Hematopoietic multipotent progenitor cell treated with erythropoietin and hydrocortisone succinate and interleukin-3 and kit ligand, for 6 days (in vitro differentiated cells): ENCODE data around the gene MRPL1.

Experiments used
- DNase-seq: peaks from one replicate; pipeline ENCODE4 v3.0.0-alpha.2; 2015

Gene MRPL1

GRCh38 chr4:77862478-77863216 is at the start of gene MRPL1:
TSS of gene MRPL1 (plus strand) at chr4:77862830. CDS start at chr4:77862849, 19 bp downstream.
- DNase-seq: peak; percentile 99

DNA sequence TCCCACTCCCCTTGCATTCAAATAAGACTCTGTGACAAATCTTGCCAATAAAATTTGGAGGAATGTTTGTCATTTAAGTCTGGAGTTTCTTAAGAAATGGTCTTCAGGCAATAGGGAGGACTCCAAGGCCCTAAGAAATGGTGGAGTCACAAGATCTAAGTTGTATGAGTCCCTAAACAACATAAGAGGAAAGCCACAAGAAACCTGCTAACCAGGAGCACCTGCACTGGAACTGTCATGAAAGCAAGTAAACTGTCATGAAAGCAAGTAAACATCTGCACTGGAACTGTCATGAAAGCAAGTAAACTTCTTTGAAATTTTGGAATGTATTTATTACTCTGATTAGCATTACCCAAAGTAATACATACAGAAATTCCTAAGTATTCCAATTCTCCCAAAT is 47.0 kb upstream of the MRPL1 start:
- DNase-seq: no peak

- no peak for DNase-seq
These were observed 46.1 kb upstream of the MRPL1 start for GRCh38 chr4:77816546-77816945.

- DNase-seq: peak; percentile 30
These were observed 45.1 kb upstream of the MRPL1 start for GRCh38 chr4:77817304-77818072.

DNA sequence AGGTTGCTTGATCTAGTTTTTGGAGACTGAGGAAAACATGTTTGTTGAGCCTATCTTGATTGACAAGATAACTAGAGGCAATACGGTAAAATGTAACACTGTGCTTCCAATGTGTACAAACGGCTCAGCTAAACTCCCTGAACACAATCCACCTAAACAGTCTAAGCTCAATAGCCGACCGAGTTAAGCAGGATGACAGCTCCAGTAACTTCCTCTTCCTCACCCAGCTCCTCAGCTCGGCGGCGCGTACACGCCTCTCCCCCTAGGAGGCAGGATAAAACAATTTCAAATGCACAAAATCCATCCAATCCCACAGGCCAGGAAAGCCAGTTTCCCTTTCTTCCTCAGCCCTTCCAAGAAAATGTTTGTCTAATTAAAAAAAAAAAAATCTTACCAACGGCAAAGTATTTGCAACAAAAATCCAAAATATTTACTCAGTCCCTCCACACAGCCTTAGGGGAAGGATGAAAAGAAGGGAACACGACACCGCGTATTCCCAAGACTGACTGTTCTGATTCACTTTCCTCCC is 44.5 kb upstream of the MRPL1 start:
- DNase-seq: peak; percentile 87

DNA sequence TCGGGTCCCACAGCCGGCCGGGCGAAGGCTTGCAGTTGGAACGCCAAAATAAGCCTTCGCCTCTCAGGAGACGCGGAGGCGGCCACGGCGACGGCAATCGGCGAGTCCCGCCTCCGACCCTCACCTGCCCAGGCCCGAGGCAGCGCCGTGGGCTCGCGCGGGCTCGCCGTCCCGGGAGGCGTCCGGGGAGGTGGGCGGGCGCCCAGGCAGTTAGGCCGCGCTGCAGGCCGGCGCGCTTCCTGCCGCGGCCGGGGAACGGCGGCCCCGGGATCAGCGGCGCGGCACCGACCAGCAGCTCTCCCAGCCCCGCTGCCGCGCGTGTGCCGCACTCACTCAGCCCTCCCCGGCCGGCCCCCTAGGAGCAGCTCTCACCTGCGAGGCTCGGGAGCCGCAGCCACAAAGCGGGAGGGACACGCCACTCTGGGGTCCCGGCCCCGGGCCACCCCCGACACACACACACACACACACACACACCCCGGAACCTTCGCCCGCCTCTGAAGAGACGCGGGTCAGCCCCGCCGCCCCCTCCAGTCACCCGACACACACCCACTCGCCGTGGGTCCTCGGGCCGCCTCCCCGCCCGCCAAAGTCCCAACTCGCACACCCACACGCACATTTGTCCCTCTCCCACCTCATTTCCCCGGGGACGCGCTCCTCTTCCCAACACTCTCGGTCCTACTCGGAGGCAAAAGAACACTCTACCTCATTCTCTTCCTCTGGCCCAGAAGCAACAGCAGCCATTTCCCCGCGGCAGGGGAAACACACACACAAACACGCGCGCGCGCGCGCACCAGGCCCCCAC is 43.8 kb upstream of the MRPL1 start, which contains the start of gene CNOT6L:
CNOT6L (minus strand) TSS at position 767 of the 802 bp plus-strand sequence; CDS start at position 707, 60 bp downstream.
- DNase-seq: peak; percentile 74

- no peak for DNase-seq
These were observed 43.2 kb upstream of the MRPL1 start for GRCh38 chr4:77819404-77819842.

- peak; percentile 98 for DNase-seq
These were observed 42.6 kb upstream of the MRPL1 start for GRCh38 chr4:77819843-77820648.

- DNase-seq: peak; percentile 54
These were observed 41.7 kb upstream of the MRPL1 start for GRCh38 chr4:77820649-77821561.

- DNase-seq: peak; percentile 17
These were observed 40.9 kb upstream of the MRPL1 start for GRCh38 chr4:77821775-77822174.

DNA sequence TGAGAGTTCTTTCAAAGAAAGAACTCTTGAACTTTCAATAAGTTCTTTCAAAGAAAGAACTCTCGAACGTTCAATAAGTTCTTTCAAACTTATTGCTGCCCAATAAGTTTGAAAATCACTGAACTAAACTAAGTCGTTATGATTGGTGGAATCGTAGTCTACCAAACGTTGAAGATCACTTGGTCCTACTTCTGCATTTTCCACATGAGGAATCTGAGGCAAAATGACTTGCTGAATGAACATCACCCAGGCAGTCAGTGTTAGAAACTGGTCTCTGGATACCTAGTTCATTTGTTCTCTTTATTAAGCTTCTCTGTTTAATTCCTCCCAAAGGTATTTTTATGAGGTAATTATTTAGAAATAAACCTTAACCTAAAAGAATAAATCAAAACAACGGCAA is 36.4 kb upstream of the MRPL1 start:
- DNase-seq: no peak

DNA sequence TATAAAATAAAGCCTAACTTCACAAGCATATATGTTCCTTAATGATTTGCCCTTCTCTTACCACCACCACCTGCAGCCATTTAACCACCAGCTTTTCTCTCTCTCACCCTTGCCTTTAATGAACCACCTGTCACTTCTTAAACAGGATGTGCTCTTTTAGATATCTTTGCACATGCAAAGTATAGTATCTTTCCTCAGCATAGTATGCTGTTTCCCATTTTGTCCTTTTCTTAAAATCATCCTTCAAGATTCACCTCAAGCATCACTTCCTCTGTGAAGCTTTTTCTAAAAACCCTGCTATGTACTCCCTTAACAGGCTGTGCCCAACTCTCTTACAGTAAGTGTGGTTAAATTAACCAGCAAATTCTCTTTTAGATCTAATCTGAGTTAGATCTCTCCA is 35.3 kb upstream of the MRPL1 start:
- no peak for DNase-seq

- DNase-seq: no peak
These were observed 29.4 kb upstream of the MRPL1 start for GRCh38 chr4:77833126-77833724.

DNA sequence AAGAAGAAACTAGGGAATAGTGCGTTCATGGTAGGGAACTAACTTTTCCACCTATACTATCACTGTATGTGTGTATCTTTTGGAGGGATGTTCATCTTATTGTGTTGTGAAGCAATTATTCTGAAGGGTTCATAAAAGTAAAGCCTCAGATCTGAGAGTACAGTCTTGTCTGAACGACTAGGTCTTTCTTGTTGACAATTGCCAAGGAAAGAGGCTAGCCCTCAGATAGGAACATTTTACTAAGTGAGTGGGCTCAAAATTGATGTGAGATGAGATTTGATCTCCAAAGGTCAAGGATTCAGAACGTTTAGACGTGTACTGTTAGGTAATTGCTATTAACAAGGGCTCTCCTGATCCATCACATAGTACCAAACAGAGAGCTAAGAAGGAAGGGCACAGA is 28.2 kb upstream of the MRPL1 start:
- no peak for DNase-seq

GRCh38 chr4:77843628-77844027 is 19.0 kb upstream of the MRPL1 start:
- DNase-seq: no peak

GRCh38 chr4:77844363-77844762 is 18.3 kb upstream of the MRPL1 start:
- no peak for DNase-seq

GRCh38 chr4:77845400-77845799 is 17.2 kb upstream of the MRPL1 start:
- DNase-seq: no peak

DNA sequence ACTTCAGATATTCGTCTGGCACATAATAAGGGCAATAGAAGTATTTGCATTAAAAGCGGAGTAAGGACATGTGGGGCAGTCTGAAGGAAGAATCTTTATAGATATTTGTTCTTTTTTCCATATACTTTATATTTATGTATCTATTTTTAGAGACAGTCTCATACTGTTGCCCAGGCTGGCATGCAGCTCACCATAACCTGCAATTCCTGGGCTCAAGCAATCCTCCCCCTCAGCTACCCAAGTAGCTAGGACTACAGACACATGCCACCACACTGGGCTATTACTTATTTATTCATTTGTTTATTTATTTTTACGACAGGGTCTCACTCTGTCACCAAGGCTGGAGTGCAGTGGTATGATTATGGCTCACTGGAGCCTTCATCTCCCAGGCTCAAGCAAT is 16.7 kb upstream of the MRPL1 start:
- no peak for DNase-seq

DNA sequence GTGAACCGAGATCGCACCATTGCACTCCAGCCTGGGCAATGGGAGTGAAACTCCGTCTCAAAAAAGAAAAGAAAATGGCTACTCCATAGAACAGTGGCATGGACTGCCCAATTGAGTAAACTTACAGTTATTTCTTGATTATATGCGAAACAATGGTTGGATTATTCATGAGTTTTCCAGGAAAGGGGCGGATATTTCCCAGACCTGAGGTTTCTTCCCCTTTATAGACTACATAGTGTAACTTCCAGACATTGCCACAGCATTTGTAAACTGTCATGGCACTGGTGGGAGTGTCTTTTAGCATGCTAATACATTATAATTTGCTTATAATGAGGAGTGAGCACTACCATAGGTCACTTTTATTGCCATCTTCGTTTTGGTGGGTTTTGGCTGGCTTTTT is 14.1 kb upstream of the MRPL1 start:
- DNase-seq: no peak

DNA sequence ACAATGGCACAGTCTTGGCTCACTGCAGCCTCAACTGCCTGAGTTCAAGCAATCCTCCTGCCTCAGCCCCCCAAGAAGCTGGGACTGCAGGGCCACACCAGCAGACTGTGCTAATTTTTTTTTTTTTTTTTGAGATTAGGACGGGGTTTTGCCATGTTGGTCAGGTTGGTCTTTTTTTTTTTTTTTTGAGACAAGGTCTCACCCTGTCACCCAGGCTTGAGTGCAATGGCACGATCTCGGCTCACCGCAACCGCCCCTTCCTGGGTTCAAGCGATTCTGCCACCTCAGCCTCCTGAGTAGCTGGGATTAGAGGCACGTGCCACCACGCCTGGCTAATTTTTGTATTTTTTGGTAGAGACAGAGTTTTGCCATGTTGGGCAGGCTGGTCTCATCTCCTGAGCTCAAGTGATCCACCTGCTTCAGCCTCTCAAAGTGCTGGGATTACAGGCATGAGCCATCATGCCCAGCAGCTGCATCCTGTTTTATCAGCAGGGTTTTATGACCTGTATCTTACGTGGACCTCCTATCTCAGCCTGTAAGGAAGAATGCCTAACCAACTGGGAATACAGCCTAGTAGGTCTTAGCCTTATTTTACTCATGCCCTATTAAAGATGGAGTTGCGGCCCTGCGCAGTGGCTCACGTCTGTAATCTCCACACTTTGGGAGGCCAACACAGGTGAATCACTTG is 13.2 kb upstream of the MRPL1 start:
- no peak for DNase-seq
